Gastrocnemius medialis (tissue), 4 donors: Measurements from ENCODE around the gene SYTL2. TPM values are rescaled to one million over a fixed set of nuclear protein-coding genes. Genes with fewer than 3 reads are reported as not detected.
"Not testable (repeated sequence)": the region's sequence is repeated elsewhere in the genome, so short reads cannot be mapped to it uniquely, and the experiment has no call there.

Experiments used
- ATAC-seq, 2 donors: fragments of 150-250 bp; one replicate each; pipeline ENCODE4 v1.9.1; 2016
- DNase-seq, 2 donors: peaks; one replicate each; pipeline ENCODE4 v3.0.0-alpha.2; 2019
- H3K27ac ChIP-seq, 4 donors: fragments of 200-600 bp; sonication (generic); 1 replicate in 1 of 4; 2 replicates in 3 of 4; pipeline ENCODE4 v1.5.1; 2016 to 2018; ENCODE audit warnings: mild to moderate bottlenecking in 2 of 4, moderate library complexity in 1 of 4
- H3K27me3 ChIP-seq, 3 donors: fragments of 200-600 bp; sonication (generic) in 2 of 3; 1 replicate in 1 of 3; 2 replicates in 2 of 3; pipeline versions ENCODE4 v1.5.1 to v1.6.0; 2016 to 2019; ENCODE audit warnings: mild to moderate bottlenecking in 1 of 3, moderate library complexity in 1 of 3
- H3K36me3 ChIP-seq, 2 donors: fragments of 200-600 bp; sonication (generic) in 1 of 2; one replicate each; pipeline ENCODE4 v1.5.1; 2017 to 2018
- H3K4me1 ChIP-seq, 2 donors: fragments of 200-600 bp; sonication (generic) in 1 of 2; one replicate each; pipeline ENCODE4 v1.5.1; 2016 to 2017; ENCODE audit warnings: mild to moderate bottlenecking in 2 of 2
- H3K4me3 ChIP-seq, 4 donors: fragments of 200-600 bp; sonication (generic) in 3 of 4; 1 replicate in 1 of 4; 2 replicates in 3 of 4; pipeline ENCODE4 v1.5.1; 2016 to 2019; ENCODE audit warnings: mild to moderate bottlenecking in 2 of 4
- H3K9me3 ChIP-seq, 3 donors: fragments of 200-600 bp; sonication (generic) in 2 of 3; 1 replicate in 1 of 3; 2 replicates in 2 of 3; pipeline ENCODE4 v1.5.1; 2016 to 2019
- POLR2A ChIP-seq, 2 donors: fragments of 450-650 bp; IDR thresholded peaks; one replicate each; pipeline ENCODE4 v1.6.1; 2017; ENCODE audit warnings: antibody characterized with exemption in 2 of 2, mild to moderate bottlenecking in 2 of 2, moderate library complexity in 2 of 2
- in situ Hi-C, 4 donors: fragments of 200-750 bp; cut with MboI; loops; one replicate each; pipeline versions ENCODE4 v1.15.0 to v1.8.0; 2017; ENCODE audit warnings: low sequenced_read_pairs in 4 of 4
- intact Hi-C: fragments of 100-400 bp; cut with DNase I; formaldehyde crosslinking; loops from one replicate; pipeline ENCODE4 v1.15.1; 2023; ENCODE audit warnings: low total_unique reads
- total RNA-seq, 4 donors: library from RNA; depleted of rRNA; stranded (reverse); fragments of >200 nt; gene quantifications; one replicate each; pipeline versions ENCODE4 v1.1.0 to v1.2.3, GENCODE V29; 2016
- TF ChIP-seq, protein P1 (sequence below), 5 experiments: fragments of 450-650 bp in 3 of 5; fragments of 200-600 bp in 2 of 5; sonication (generic) in 2 of 5; IDR thresholded peaks in 4 of 5; conservative IDR thresholded peaks in 1 of 5; 1 replicate in 4 of 5; 2 replicates in 1 of 5; pipeline ENCODE4 v1.5.1; 2016 to 2019; ENCODE audit warnings: antibody characterized with exemption in 5 of 5, mild to moderate bottlenecking in 3 of 5, moderate library complexity in 3 of 5

Gene SYTL2
- total RNA-seq, 4 donors from 2014 or later: 0.97 to 11.9 (median 2.7) TPM

DNA sequence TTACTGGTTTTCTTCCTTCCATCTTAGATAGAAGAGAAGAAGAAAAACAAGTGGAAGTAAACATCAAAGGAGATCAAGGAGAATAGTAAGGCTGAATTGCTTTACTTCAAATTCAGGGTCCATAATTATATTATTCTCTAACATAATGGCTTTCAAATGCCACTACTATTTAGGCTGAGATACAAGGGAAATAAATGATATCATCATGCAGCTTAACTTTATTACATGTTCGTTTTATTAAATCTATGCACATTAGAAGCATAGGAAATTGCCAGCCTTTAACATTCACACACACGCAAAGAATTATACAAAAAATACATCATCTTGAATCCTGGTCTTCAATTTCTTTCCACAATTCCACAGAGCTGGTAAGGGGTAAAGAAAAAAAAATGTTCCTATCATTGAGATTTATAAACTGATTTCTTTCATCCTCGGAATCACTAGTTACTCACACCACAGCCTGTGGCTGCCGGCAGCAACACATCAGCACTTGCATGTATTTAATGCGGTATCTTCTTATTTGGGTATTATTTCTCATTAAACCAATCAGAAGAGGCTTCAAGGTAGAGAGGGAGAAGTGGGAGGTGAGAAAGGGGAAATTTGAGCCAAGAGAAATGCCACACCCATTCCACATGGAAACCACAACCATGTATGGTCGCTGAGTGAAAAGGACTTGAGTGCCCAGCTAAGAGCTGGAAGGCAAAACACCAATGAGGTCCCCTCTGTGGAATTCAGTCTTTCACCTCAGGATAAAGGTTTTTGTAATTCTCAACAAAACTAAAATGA lies 26.3 kb downstream of the SYTL2 start:
- ATAC-seq (no peak), DNase-seq (no peak)
- Histone ChIP-seq H3K9me3 (no peaks in the 10 kb centered on the region), H3K27me3 (no peaks in the 10 kb centered on the region), H3K4me3 (no peak overlapping the region), H3K4me1 (no peaks in the 10 kb centered on the region), H3K27ac (no peak overlapping the region), H3K36me3 (no peaks in the 10 kb centered on the region)
- in situ Hi-C loops: no loop called here
- no peak for TF ChIP-seq POLR2A (IDR thresholded peaks at IDR 0.05)
- TF ChIP-seq, protein P1, sequence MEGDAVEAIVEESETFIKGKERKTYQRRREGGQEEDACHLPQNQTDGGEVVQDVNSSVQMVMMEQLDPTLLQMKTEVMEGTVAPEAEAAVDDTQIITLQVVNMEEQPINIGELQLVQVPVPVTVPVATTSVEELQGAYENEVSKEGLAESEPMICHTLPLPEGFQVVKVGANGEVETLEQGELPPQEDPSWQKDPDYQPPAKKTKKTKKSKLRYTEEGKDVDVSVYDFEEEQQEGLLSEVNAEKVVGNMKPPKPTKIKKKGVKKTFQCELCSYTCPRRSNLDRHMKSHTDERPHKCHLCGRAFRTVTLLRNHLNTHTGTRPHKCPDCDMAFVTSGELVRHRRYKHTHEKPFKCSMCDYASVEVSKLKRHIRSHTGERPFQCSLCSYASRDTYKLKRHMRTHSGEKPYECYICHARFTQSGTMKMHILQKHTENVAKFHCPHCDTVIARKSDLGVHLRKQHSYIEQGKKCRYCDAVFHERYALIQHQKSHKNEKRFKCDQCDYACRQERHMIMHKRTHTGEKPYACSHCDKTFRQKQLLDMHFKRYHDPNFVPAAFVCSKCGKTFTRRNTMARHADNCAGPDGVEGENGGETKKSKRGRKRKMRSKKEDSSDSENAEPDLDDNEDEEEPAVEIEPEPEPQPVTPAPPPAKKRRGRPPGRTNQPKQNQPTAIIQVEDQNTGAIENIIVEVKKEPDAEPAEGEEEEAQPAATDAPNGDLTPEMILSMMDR (IDR thresholded peaks at IDR 0.05 in 4 of 5, conservative IDR thresholded peaks at IDR 0.05 in 1 of 5): no peak
- intact Hi-C loops: no loop called here

DNA sequence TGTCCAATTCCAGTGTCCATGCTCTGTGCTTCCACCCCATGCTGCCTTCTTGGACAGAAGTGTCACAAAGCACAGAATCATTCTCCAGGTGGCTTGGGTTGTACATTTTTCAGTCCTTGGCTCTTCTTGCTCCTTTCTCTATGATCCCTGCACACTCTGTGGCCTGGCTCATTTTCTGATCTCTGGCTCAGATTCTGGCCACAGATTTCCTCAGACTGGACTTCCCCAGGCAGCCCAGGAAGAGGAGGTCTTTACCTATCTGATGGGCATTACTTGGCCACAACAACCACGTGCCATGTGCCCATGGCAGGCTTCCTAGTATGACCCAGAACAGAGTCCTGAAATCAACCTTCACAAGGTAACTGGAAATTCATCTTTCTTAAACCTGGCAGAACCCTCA lies 27.2 kb downstream of the SYTL2 start:
- DNase-seq: no peak
- H3K4me3 ChIP-seq: no peak overlapping the region
- no peaks in the 10 kb centered on the region for H3K27me3 ChIP-seq
- no peaks in the 10 kb centered on the region for H3K9me3 ChIP-seq
- H3K4me1 ChIP-seq: no peaks in the 10 kb centered on the region
- ATAC-seq: no peak
- in situ Hi-C loops (no loop called here), intact Hi-C loops (no loop called here)
- H3K36me3 ChIP-seq: no peaks in the 10 kb centered on the region
- no peak overlapping the region for H3K27ac ChIP-seq
- TF ChIP-seq, protein P1 (IDR thresholded peaks at IDR 0.05 in 4 of 5, conservative IDR thresholded peaks at IDR 0.05 in 1 of 5): no peak
- no peak for TF ChIP-seq POLR2A (IDR thresholded peaks at IDR 0.05)

DNA sequence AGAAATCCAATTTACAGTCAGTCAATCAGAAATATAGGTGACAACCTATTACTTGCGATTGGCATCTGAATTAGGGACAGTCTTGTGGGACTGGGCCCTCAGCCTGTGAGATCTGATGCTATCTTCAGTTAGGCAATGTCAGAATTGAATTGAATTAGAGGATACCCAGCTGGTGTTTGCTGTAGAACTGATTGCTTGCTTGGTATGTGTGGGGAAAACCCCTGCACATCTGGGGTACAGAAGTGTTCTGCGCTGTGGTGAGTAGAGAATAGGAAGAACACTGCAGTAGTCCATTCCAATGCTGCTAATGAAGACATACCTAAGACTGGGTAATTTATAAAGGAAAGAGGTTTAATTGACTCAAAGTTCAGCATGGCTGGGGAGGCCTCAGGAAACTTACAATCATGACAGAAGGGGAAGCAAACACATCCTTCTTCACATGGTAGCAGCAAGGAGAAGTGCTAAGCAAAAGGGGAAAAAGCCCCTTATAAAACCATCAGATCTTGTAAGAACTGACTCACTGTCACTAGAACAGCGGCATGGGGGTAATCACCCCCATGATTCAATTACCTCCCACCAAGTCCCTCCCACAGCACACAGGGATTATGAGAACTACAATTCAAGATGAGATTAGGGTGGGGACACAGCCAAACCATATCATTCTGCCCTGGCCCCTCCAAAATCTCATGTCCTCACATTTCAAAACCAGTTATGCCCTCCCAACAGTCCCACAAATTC lies 30.0 kb downstream of the SYTL2 start:
- H3K27ac ChIP-seq, DNase-seq, in situ Hi-C loops, H3K36me3 ChIP-seq, H3K27me3 ChIP-seq, H3K4me3 ChIP-seq, ATAC-seq, H3K4me1 ChIP-seq, intact Hi-C loops, H3K9me3 ChIP-seq: not testable (repeated sequence)

DNA sequence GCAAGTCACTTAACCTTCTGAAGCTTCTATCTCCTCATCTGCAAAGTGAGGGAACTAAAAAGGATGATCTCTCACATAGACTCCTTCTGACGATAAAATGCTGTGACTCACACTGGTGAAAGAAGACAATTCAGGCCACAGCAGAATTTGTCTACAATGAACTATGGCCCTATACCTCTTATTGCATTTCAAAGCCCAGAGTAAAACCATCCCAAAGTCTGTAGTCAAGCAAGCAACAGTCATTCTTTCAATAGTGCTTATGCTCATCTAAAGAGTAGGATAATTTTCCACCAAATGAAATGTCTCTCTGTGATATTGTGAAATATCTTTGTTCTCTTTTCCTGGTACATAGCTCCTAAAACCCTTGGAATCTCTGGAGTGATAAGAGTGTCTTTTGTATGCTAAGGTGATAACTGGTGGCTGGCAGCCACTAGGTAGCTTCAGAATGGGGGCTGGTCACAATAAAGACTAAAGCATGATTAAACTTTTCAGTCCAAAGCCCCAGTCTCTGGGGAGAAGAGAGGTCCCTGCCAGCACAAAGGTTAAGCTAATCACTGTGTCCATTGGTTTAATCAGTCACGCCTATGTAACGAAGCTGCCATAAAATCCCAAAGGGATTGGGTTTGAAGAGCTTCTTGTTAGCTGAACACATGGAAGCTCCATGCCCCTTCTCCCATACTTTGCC lies 30.8 kb downstream of the SYTL2 start:
- in situ Hi-C loops: no loop called here
- DNase-seq (no peak), ATAC-seq (no peak)
- no peaks in the 10 kb centered on the region for H3K4me1 ChIP-seq
- H3K27ac ChIP-seq: no peak overlapping the region
- TF ChIP-seq POLR2A (IDR thresholded peaks at IDR 0.05): no peak
- TF ChIP-seq, protein P1 (IDR thresholded peaks at IDR 0.05 in 4 of 5, conservative IDR thresholded peaks at IDR 0.05 in 1 of 5): no peak
- H3K9me3 ChIP-seq: no peaks in the 10 kb centered on the region
- no peaks in the 10 kb centered on the region for H3K27me3 ChIP-seq
- no peak overlapping the region for H3K4me3 ChIP-seq
- no peaks in the 10 kb centered on the region for H3K36me3 ChIP-seq
- intact Hi-C loops: no loop called here

DNA sequence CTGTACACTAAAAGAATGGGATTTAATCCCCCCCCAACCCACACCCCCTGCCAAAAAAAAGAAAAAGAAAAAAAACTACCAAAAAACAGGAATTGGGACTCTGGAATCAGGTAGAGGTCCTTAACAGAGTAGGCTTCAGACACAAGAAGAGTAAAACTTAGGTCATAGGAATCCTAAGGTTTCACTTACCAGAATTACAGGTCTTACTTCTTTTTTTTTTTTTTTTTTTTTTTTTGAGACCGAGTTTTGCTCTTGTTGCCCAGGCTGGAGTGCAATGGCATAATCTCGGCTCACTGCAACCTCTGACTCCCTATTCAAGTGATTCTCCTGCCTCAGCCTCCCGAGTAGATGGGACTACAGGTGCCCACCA lies 33.4 kb downstream of the SYTL2 start:
- ATAC-seq, intact Hi-C loops, H3K4me1 ChIP-seq, in situ Hi-C loops, H3K36me3 ChIP-seq, H3K27ac ChIP-seq, H3K4me3 ChIP-seq, H3K27me3 ChIP-seq, H3K9me3 ChIP-seq, DNase-seq: not testable (repeated sequence)
